Mesenchymal stem cell (in vitro differentiated cells and primary cell): ENCODE data around the gene LEMD1.

Source experiments
- DNase-seq: peaks from one replicate; pipeline ENCODE4 v3.0.0-alpha.2; 2013
- H2AFZ ChIP-seq: one replicate; pipeline ENCODE4 v1.6.1; 2013; ENCODE audit warnings: low read depth, mild to moderate bottlenecking, control low read depth, inconsistent platforms, low read length, moderate library complexity
- H2AK5ac ChIP-seq: 2 replicates; pipeline ENCODE4 v1.6.1; 2013; ENCODE audit warnings: low read length, moderate library complexity, mild to moderate bottlenecking, inconsistent platforms; ENCODE audit not compliant: severe bottlenecking
- H2BK120ac ChIP-seq: one replicate; pipeline ENCODE4 v1.6.1; 2013; ENCODE audit warnings: low read depth, mild to moderate bottlenecking, inconsistent platforms, low read length, moderate library complexity
- H2BK12ac ChIP-seq, 2 experiments: one replicate each; pipeline ENCODE4 v1.6.1; 2013; ENCODE audit warnings: inconsistent platforms in 2 of 2, low read length in 2 of 2, mild to moderate bottlenecking in 2 of 2, moderate library complexity in 2 of 2, control low read depth in 1 of 2
- H2BK15ac ChIP-seq: one replicate; pipeline ENCODE4 v1.6.1; 2013; ENCODE audit warnings: mild to moderate bottlenecking, low read depth, inconsistent platforms; ENCODE audit not compliant: poor library complexity, severe bottlenecking
- H2BK5ac ChIP-seq: 2 replicates; pipeline ENCODE4 v1.6.1; 2013; ENCODE audit warnings: low read depth, mild to moderate bottlenecking, low read length, control low read depth, inconsistent platforms; ENCODE audit not compliant: poor library complexity, severe bottlenecking
- H3K14ac ChIP-seq, 2 experiments: one replicate each; pipeline ENCODE4 v1.6.1; 2013; ENCODE audit warnings: inconsistent platforms in 2 of 2, low read length in 2 of 2, control low read depth in 1 of 2, mild to moderate bottlenecking in 1 of 2, moderate library complexity in 1 of 2
- H3K18ac ChIP-seq, 2 experiments: one replicate each; pipeline ENCODE4 v1.6.1; 2013; ENCODE audit warnings: inconsistent platforms in 2 of 2, low read length in 2 of 2, control low read depth in 1 of 2, low read depth in 1 of 2, mild to moderate bottlenecking in 1 of 2
- H3K23ac ChIP-seq, 2 experiments: one replicate each; pipeline ENCODE4 v1.6.1; 2013; ENCODE audit warnings: inconsistent platforms in 2 of 2, low read length in 2 of 2, mild to moderate bottlenecking in 2 of 2, moderate library complexity in 2 of 2, control low read depth in 1 of 2
- H3K27ac ChIP-seq: 2 replicates; pipeline ENCODE4 v1.5.1; 2013; ENCODE audit warnings: mild to moderate bottlenecking, moderate library complexity, low read length, control low read depth, inconsistent platforms; ENCODE audit not compliant: poor library complexity, severe bottlenecking
- H3K27me3 ChIP-seq, 2 experiments: 2 replicates each; pipeline versions ENCODE4 v1.6.1 to v1.7.0; 2013; ENCODE audit warnings: low read length in 2 of 2, mild to moderate bottlenecking in 2 of 2, moderate library complexity in 2 of 2, control low read depth in 1 of 2, inconsistent platforms in 1 of 2; ENCODE audit not compliant: control insufficient read depth in 1 of 2, insufficient read depth in 1 of 2
- H3K36me3 ChIP-seq, 2 experiments: 2 replicates each; pipeline versions ENCODE4 v1.6.1 to v1.7.0; 2013; ENCODE audit warnings: low read length in 2 of 2, control low read depth in 1 of 2, inconsistent platforms in 1 of 2, low read depth in 1 of 2, mild to moderate bottlenecking in 1 of 2; ENCODE audit not compliant: insufficient read depth in 2 of 2, control insufficient read depth in 1 of 2
- H3K4ac ChIP-seq, 2 experiments: one replicate each; pipeline ENCODE4 v1.6.1; 2013; ENCODE audit warnings: inconsistent platforms in 2 of 2, low read length in 2 of 2, mild to moderate bottlenecking in 2 of 2, moderate library complexity in 2 of 2, control low read depth in 1 of 2, low read depth in 1 of 2
- H3K4me1 ChIP-seq: 2 replicates; pipeline ENCODE4 v1.6.1; 2013; ENCODE audit warnings: low read depth, low read length, control low read depth; ENCODE audit not compliant: control insufficient read depth, insufficient read depth
- H3K4me2 ChIP-seq: 2 replicates; pipeline ENCODE4 v1.6.1; 2013; ENCODE audit warnings: low read length, mild to moderate bottlenecking, inconsistent platforms; ENCODE audit not compliant: poor library complexity, severe bottlenecking
- H3K4me3 ChIP-seq, 2 experiments: 2 replicates each; pipeline versions ENCODE4 v1.5.1 to v1.7.0; 2013; ENCODE audit warnings: low read length in 2 of 2, mild to moderate bottlenecking in 2 of 2, control low read depth in 1 of 2, low read depth in 1 of 2; ENCODE audit not compliant: insufficient read depth in 1 of 2
- H3K79me1 ChIP-seq: replicated peaks from 2 replicates; pipeline ENCODE4 v1.6.1; 2013; ENCODE audit warnings: mild to moderate bottlenecking, control low read depth, low read length, inconsistent platforms; ENCODE audit not compliant: poor library complexity, severe bottlenecking
- H3K9ac ChIP-seq: 2 replicates; pipeline ENCODE4 v1.7.0; 2013; ENCODE audit warnings: mild to moderate bottlenecking, low read length, moderate library complexity
- H3K9me3 ChIP-seq: 2 replicates; pipeline ENCODE4 v1.7.0; 2013; ENCODE audit warnings: mild to moderate bottlenecking, low read length; ENCODE audit not compliant: control insufficient read depth
- H4K8ac ChIP-seq: one replicate; pipeline ENCODE4 v1.6.1; 2013; ENCODE audit warnings: inconsistent platforms, mild to moderate bottlenecking, low read length, moderate library complexity
- H4K91ac ChIP-seq: one replicate; pipeline ENCODE4 v1.6.1; 2013; ENCODE audit warnings: mild to moderate bottlenecking, low read length, inconsistent platforms
- WGBS: methylation state at CpG from one replicate; pipeline ENCODE4 v1.1.7; 2013; ENCODE audit warnings: mixed read lengths; 5-methylcytosine and 5-hydroxymethylcytosine counted together

The LEMD1 gene

GRCh38 chr1:205424901-205425600 lies 3.2 kb upstream of the LEMD1 start:
- Histone ChIP-seq H2BK5ac (no peak overlapping the region), H3K27me3 (peaks cover 83 to 99% of the 10 kb centered on the region in 2 experiments), H2AK5ac (no peak overlapping the region), H4K91ac (no peak overlapping the region), H2BK15ac (no peak overlapping the region), H3K4ac (no peak overlapping the region), H3K9ac (no peak overlapping the region), H3K18ac (no peak overlapping the region), H2BK120ac (no peak overlapping the region), H3K36me3 (no peaks in the 10 kb centered on the region), H4K8ac (no peak overlapping the region), H3K79me1 (no peaks in the 10 kb centered on the region), H2BK12ac (no peak overlapping the region), H3K4me1 (no peaks in the 10 kb centered on the region), H3K9me3 (no peaks in the 10 kb centered on the region), H3K27ac (no peak overlapping the region), H3K14ac (no peak overlapping the region), H3K4me3 (no peak overlapping the region), H3K4me2 (no peak overlapping the region), H2AFZ (no peak overlapping the region), H3K23ac (no peak overlapping the region)
- WGBS = 60% methylated on average over 7 of the region's 8 CpGs
- DNase-seq = no peak

- H2AFZ ChIP-seq = no peak overlapping the region
- no peaks in the 10 kb centered on the region for H3K36me3 ChIP-seq
- no peak for DNase-seq
- no peak overlapping the region for H3K23ac ChIP-seq
- no peak overlapping the region for H3K4ac ChIP-seq
- H2BK120ac ChIP-seq = no peak overlapping the region
- no peak overlapping the region for H3K27ac ChIP-seq
- H4K8ac ChIP-seq = no peak overlapping the region
- H2AK5ac ChIP-seq = no peak overlapping the region
- H3K79me1 ChIP-seq = no peaks in the 10 kb centered on the region
- H3K14ac ChIP-seq = no peak overlapping the region
- H3K27me3 ChIP-seq = peaks cover 83 to 99% of the 10 kb centered on the region in 2 experiments
- H3K9ac ChIP-seq = no peak overlapping the region
- H4K91ac ChIP-seq = no peak overlapping the region
- H3K4me1 ChIP-seq = no peaks in the 10 kb centered on the region
- H3K9me3 ChIP-seq = no peaks in the 10 kb centered on the region
- no peak overlapping the region for H2BK5ac ChIP-seq
- no peak overlapping the region for H3K4me2 ChIP-seq
- H2BK12ac ChIP-seq = no peak overlapping the region
- H3K18ac ChIP-seq = no peak overlapping the region
- H3K4me3 ChIP-seq = no peak overlapping the region
- H2BK15ac ChIP-seq = no peak overlapping the region
- 66% methylated on average over 6 of the region's 6 CpGs for WGBS
Observed at GRCh38 chr1:205423814-205424399, 2.1 kb upstream of the LEMD1 start.

- peaks cover 83 to 97% of the 10 kb centered on the region in 2 experiments for H3K27me3 ChIP-seq
- no peak overlapping the region for H3K23ac ChIP-seq
- no peak overlapping the region for H3K14ac ChIP-seq
- no peak overlapping the region for H3K18ac ChIP-seq
- no peak overlapping the region for H3K9ac ChIP-seq
- no peak for DNase-seq
- H2BK12ac ChIP-seq = no peak overlapping the region
- no peak overlapping the region for H2BK15ac ChIP-seq
- H3K27ac ChIP-seq = no peak overlapping the region
- no peak overlapping the region for H3K4me3 ChIP-seq
- no peak overlapping the region for H2BK5ac ChIP-seq
- H4K8ac ChIP-seq = no peak overlapping the region
- no peak overlapping the region for H2BK120ac ChIP-seq
- H3K9me3 ChIP-seq = no peaks in the 10 kb centered on the region
- WGBS = 69% methylated on average over 3 of the region's 4 CpGs
- H4K91ac ChIP-seq = no peak overlapping the region
- H3K36me3 ChIP-seq = no peaks in the 10 kb centered on the region
- H3K4me1 ChIP-seq = no peaks in the 10 kb centered on the region
- H3K4me2 ChIP-seq = no peak overlapping the region
- H3K79me1 ChIP-seq = no peaks in the 10 kb centered on the region
- H3K4ac ChIP-seq = no peak overlapping the region
- no peak overlapping the region for H2AK5ac ChIP-seq
- H2AFZ ChIP-seq = no peak overlapping the region
Observed at GRCh38 chr1:205422993-205423642, 1.3 kb upstream of the LEMD1 start.

- H4K91ac ChIP-seq = no peak overlapping the region
- H2BK12ac ChIP-seq = no peak overlapping the region
- no peak overlapping the region for H3K14ac ChIP-seq
- no peaks in the 10 kb centered on the region for H3K79me1 ChIP-seq
- H3K23ac ChIP-seq = no peak overlapping the region
- H3K4ac ChIP-seq = no peak overlapping the region
- no peak overlapping the region for H2BK120ac ChIP-seq
- no peak overlapping the region for H2BK5ac ChIP-seq
- H2AK5ac ChIP-seq = no peak overlapping the region
- no peak overlapping the region for H3K4me2 ChIP-seq
- no peak overlapping the region for H3K27ac ChIP-seq
- H3K18ac ChIP-seq = no peak overlapping the region
- DNase-seq = no peak
- no peak overlapping the region for H3K9ac ChIP-seq
- no peaks in the 10 kb centered on the region for H3K4me1 ChIP-seq
- H3K4me3 ChIP-seq = no peak overlapping the region
- no peak overlapping the region for H2AFZ ChIP-seq
- no peak overlapping the region for H4K8ac ChIP-seq
- H3K36me3 ChIP-seq = no peaks in the 10 kb centered on the region
- WGBS = no CpG with 5 or more reads among the region's 2 CpGs
- H2BK15ac ChIP-seq = no peak overlapping the region
- no peaks in the 10 kb centered on the region for H3K9me3 ChIP-seq
- H3K27me3 ChIP-seq = peaks cover 76 to 91% of the 10 kb centered on the region in 2 experiments
Observed at GRCh38 chr1:205420938-205421337, 918 bp downstream of the LEMD1 start.
